NOMO-1 treated with DMSO at 0.1 percent for 48 hours (cell line): Measurements from ENCODE around the gene DLX2.
"Not testable (repeated sequence)": the region's sequence is repeated elsewhere in the genome, so short reads cannot be mapped to it uniquely, and the experiment has no call there.

ENCODE experiments used
- DNase-seq: peaks from one replicate; lab custom pipeline; 2025; ENCODE audit not compliant: unreplicated experiment; lab: John Stamatoyannopoulos, UW

The DLX2 gene

DNA sequence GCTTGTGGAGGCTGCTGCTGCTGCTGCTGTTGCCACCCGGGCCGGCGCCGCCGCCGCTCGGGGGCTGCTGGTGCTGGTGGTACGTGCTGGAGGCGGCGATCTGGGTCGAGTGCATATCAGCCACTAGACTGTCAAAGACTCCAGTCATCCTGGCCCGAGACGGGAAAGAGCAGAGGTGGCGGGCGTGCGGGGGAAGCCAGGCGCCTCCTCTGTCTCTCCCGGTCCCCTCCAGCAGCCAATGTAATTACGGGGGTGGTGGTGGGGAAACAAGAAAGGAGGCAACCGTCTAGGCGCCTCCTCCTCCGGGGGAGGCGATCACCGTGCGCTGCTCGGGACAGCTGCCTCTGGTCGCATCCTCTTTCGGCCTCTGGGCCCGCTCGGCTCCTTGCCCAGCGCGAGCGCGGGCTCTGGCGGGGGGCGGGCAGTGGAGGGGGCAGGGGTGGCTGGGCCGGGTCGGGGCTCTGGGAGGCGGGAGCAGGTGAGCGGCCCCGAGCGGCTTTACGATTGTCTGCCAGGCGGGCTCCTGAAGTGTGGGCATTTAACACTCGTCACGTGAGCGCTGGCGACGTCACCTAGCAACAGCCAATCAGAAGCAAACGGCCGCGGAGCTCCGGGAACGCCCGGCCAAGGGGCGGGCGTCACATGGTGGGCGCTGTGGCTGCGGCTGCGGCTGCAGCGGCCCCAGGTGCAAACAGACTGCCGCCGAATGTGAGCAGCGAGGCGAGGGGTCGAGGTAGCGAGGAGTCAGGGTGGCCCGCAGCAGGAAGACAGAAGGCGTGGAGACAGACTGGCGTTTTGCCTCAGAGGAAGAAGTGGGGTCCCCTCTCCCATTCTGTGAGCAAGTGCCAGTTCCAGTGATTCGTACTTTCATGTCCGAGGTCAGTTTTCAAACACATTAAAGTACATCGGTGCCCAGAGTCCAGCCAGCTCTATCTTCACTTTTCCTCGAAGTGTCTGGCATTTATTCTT is at the start of gene DLX2:
Gene DLX2, minus strand, starts transcription at position 510 of the 969 bp plus-strand sequence. Its CDS starts 362 bp downstream, at position 148.
- peak; percentile 85 for DNase-seq

DNA sequence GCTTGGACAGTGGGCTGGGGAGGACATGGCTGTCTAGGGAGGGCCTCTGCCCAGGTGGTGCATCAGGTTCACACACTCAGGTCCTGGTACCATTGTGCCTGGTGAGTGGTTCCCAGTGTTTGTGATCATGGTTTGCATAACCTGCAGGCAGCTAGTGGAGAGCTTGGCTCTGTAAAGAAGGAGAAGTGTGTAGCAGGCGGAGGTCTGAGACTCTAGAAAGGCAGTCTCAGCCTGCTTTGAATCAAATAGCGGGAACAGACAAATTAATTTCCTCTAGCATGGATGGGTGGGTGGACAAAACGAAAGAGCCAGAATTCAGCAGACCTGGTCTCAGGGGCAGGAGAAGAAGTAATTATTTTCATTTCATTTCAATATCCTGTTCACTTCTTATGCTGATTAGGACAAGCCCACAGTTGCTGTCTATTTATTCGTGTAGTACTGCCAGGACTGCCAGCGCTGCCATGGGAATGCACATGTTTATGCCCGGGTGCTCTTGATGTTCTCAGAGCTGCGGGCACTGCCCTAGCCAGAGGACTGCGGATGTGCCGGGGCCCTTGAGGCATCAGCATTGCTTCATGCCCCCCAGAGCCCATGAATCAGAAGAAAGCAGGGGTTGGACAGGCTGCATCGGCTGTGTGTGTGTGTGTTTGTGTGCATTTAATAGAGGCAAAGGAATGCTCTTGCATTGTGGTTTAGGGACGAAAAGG is 45.4 kb upstream of the DLX2 start:
- no peak for DNase-seq

DNA sequence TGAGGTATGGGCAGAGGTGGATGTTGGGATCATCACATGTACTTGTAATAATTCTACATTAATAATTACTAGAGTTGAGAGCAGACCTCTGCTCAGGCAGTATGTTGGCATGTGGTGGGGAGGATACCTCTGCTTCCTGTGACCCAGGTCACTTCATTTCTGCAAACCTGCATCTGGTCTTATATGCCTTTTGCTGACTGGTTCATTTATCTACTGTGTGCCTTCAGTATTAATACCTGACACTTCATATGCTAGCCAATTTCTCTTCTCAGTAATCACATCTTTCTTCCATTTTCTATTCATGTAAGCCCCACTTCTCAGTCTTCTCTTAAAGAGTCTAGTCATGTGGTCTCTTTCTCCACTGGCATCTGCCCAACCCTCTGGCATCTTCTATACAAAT is 41.1 kb upstream of the DLX2 start:
- no peak for DNase-seq

DNA sequence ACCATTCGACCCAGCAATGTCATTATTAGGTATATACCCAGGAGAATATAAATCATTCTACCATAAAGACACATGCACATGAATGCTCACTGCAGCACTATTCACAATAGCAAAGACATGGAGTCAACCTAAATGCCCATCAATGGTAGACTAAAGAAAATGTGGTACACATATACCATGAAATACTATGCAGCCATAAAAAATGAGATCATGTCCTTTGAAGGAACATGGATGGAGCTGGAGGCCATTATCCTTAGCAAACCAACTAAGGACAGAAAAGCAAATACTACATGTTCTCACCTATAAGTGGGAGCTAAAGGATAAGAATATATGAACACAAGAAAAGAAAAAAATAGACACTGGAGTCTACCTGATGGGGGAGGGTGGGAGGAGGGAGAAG is 36.0 kb upstream of the DLX2 start:
- DNase-seq: not testable (repeated sequence)

DNA sequence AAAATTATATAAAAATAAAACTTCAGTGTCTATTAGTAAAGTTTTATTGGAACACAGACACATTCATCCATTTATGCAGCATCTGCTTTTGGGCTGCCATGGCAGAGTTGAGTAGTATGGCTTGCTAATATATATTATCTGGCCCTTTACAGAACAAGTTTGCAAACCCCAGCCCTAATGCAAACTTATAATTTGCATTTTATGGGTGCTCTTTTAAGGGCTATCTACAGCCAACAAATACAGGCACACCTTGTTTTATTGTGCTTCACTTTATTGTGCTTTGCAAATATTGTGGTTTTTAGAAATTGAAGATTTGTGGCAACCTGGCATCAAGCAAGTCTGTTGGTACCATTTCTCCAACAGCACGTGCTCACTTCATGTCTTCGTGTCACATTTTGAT is 35.2 kb upstream of the DLX2 start:
- no peak for DNase-seq

DNA sequence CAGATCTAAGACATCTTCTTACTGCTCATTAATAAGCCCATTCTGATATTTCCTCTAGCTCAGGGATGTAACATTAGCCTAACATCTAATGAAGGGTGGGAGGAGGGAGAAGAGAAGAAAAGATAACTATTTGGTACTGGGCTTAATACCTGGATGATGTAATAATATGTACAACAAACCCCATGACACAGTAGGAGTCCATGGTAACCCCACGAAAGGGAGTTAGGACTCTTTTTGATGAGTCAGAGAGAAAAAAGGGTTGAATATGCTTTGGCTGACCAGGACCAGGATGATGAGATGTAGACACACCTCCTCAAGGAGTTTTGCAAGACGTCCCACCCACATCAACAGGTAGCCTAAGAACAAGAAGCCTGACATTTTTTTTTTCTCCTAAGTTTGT is 34.4 kb upstream of the DLX2 start:
- no peak for DNase-seq

DNA sequence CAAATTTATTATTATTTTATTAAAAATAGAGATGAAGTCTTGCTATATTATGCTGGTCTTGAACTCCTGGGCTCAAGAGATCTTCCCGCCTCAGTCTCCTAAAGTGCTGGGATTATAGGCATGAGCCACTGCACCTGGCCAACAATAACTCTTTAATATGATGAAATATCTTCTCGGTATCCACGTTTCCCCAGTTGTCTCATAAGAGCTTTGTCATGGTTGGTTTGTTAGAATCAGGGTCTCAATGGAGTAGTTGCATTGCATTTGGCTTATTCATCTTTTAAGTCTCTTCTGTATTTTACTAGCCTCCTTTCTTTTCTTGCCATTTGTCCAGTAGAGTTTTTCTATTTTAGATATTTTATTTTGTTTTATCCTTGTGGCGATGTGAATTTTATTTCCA is 32.7 kb upstream of the DLX2 start:
- no peak for DNase-seq

DNA sequence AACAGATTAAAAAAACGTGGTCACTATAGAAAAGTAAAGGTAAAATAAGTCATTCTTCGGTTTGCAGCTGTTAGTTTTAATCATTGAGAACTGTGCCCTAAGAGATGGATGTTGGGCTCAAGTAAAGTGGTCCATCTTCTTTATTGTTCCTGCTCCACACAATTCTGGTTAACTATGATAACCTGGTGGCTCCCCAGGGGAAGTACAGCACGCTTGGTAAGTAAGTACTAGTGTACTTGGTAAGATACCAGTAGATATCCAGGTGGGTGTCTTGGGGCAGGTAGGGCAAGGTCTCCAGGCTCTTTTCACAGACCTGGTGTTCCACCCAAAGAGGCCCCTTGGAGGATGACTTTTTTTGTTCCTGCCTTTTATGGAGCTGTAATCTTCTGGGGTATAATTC is 31.6 kb upstream of the DLX2 start:
- DNase-seq: no peak

DNA sequence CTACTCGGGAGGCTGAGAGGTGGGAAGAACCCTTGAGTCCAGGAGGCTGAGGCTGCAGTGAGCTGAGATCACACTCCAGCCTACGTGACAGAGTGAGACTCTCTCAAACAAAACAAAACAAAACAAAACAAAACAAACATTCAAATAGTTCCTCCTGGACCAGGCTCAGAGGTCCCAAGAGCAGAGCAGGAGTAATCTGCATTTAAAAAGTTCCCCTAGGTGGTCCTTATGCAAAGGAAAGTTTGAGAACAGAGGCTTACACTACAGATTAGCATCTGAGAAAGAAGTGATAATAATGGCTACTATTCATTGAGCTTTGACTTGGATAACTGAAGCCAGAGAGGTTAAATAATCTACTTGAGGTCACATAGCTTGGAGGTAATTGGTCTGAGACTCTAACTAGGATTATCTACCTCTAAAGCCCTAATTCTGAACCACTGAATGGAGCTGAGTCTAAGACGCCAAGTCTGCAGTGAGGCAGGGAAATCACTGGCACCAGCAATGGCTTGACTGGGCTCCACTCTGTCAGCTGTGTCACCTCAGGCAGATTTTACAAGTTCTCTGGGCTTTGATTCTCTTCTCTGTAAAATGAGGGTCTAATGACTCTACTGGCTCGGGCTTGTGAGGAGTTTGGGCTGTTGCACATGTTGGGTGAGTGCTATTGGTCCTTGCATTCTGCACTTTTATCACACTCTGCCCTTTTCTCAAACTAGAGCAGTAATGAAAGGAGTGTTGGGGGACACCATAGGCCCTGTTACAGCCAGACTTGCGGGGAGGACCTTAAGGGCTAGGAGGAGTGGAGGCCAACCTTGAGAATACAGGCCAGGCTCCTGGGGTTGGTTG is 29.2 kb upstream of the DLX2 start:
- no peak for DNase-seq

DNA sequence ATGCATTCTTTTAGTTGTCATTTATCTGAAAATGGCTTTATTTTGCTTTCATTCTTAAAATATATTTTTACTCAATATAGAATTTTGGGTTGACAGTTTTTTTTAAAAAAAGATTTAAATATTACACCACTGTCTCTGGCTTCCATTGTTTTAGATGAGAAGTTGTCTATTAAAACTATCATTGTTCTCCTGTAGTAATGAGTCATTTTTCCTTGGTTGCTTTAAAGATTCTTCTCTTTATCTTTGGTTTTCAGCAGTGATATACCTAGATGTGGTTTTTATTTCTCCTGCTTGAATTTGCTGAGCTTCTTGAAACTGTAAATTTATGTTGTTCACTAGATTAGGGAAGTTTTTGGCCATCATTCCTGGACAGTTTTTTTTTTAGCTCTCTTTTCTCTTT is 26.7 kb upstream of the DLX2 start:
- DNase-seq: no peak

DNA sequence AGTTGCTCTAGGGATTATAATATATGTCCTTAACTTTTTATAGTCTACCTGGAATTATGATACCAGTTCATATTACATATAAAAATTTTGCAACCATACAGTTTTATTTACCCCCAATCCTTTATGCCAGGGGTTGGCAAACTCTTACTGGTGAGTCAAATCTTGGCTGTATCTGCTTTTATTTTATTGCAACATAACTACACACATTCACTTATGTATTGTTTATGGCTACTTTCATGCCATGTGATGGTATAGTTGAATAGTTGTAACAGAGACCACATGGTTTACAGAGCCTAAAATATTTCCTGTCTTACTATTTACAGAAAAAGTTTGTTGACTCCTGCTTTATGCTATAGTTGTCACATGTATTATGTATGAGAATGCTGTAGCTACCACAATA is 25.8 kb upstream of the DLX2 start:
- DNase-seq: no peak

DNA sequence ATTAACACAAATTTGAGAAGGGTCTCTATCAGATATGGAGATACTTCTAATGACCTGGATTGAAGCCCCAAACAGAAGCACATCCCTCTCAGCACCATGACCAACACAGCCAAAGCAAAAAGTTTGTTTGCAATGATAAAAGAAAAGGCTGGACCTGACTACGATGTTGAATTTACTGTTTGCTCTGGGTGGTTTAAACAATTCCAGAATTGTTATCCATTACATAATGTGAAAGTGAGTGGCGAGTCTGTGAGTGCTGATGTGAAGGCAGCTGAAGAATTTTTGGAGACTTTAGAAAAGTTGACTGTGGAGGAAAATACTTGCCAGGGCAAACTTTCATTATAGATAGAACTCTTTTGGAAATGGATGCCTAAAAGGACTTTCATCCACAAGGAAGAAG is 17.4 kb upstream of the DLX2 start:
- no peak for DNase-seq

DNA sequence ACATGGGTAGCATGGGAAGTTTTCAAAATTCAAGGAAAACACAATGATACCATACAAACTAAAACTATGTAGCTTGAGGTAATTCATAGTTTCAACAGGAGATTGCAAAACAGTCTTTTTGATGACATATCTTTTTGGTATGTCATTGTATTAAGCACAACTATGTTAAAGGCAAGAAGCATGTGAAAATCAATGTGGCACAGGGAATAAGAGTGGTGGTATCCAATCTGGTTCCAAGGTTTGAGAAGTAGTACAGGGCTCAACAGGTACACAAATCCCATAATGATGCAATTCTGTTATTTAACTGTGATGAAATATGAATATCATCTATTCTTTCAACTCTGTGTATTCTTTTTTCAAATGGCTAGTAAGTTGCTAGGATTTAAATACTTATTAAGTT is 16.4 kb upstream of the DLX2 start:
- peak; percentile 24 for DNase-seq

DNA sequence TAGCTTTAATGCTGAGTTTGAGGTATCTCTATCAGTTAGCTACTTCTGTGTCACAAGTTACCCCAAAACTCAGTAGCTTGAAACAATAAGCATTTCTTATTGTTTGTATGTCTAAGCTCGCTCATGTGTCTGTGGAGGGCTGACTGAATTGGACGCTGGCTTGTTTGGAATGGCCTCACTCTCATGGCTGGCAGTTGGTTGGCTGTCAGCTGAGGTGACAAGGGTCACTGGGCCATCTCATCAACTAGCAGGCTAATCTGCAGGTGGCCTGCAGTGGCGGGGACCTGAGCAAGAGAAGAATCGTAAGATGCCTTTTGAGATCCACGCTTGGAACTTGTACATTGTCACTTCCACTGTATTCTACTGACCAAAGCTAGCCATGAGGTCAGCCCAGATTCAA is 13.4 kb upstream of the DLX2 start:
- DNase-seq: no peak

DNA sequence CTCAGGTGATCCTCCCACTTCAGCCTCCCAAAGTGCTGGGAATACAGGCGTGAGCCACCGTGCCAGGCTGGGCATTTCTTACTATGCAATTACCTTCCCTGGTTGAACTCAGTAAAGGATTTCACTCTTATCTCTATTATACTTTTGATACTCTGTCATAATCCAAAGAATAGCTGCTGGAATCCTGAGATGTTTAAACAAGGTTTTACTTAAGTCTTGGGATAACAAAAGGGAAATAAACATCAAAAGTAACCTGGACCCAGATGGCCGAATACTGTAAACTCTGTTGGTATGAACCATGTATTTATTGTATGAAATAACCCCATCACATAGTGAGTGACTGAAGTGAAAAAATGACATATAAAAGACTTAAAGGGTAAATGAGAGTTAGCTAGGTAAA is 11.9 kb upstream of the DLX2 start:
- no peak for DNase-seq

DNA sequence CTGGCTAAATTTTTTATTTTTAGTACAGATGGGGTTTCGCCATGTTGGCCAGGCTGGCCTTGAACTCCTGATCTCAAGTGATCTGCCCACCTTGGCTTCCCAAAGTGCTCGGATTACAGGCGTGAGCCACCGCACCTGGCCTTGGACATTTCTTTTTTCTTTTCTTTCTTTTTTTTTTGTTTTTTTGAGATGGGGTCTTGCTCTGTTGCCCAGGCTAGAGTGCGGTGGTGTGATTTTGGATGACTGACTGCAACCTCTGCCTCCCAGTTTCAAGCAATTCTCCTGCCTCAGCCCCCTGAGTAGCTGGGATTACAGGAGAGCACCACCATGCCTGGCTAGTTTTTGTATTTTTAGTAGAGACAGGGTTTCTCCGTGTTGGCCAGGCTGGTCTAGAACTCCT is 11.5 kb upstream of the DLX2 start:
- DNase-seq: not testable (repeated sequence)

DNA sequence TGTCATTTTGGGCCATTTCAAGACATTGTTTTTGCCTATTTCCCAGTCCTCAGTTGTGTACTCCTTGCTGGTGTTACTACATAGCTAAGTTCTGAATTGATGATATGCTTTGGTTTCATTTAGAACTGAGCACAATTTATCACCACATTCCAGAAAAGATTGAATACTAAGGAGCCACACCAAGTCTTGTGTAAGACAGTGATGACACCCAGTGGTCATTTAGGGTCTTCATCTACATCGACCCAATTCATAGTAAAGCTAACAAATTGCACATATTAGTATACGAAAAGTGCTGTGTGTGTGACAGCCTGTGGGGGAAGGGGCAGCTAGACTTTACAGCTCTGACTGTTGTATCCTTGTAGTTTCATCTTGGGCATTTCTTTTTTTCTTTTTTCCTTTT is 10.9 kb upstream of the DLX2 start:
- DNase-seq: no peak

DNA sequence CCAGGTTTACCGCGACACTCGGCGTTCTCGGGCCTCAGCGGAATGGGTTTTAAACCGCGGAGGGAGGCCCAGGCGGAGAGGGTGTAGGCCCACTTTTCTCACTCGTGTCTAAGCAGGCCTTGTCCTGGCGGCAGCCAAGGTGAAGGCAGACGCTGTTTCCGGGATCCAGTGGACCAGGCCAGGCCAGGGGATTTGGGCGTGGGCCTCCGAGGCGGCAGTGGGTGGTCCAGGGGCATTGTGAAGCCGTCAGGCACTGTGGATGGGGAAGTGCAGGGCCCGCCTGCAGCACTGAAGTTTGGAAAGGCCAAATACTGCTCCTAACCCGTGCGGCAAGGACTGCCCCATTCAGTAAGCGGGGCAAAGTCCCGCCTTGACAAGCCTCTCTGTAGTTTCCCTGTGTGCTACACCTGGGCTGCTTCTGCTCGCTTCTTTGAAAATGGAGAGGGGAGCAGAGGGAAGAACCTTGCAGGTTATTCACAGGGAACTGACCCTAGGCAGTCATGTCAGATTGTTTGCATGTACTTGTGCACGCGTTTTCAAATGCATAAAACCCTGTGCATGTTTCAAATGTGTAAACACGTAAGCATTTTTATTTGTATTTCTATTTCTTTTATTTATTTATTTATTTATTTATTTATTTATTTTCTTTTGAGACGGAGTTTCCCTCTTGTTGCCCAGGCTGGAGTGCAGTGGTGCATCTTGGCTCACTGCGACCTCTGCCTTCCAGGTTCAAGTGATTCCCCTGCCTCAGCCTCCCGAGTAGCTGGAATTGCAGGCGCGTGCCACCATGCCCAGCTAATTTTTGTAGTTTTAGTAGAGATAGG is 7.5 kb upstream of the DLX2 start:
- no peak for DNase-seq

DNA sequence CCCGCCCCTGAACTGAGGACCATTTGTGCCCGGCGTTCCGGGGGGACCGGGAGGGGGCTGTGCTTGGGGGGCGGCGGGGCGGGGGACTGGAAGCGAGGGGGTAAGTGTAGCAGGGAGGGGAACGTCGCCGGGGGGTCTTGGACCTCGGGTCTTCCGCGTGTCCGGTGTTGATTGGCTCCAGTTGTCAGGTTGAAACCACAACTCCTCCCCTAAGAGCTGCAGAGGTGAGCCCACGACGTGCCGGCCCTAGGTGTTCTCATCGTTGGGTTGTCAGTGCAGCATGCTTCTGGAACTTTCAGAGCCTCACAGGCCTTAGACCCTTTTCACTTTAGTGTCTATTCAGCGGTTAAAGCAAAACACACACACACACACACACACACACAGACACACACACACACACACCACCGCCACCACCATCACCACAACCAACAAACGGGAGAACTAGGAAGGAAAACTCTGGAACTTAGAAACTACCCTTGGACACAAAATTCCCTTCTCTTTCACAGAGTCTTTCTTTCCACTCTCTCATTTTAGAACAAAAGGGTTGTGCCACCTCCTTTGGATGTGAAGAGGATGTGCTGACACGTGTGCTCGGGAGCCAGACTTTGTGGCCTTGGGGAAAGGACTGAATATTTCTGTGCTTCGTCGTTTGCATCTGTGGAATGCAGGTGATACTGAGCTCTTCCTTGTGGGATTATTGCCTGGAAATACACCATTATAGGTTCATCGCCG is 6.7 kb upstream of the DLX2 start:
- DNase-seq: no peak

DNA sequence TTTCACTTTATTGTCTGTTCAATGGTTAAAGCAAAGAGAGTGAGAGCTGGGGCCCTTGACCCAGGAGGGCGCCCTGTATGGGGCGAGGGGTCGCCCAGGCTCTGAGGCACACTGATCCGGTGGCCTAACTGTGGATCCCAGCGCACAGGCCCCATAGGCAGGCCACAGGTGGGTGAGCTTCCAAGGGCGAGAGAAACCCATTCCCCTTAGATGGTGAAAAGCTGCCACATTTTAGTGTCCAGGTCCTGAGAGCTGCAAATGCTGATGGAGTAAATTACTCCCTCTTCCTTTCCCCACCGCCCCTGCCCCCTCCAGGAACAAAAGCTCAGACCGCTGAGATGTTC is 5.9 kb upstream of the DLX2 start:
- no peak for DNase-seq
